ENCODE measurements around the gene ETNK2.

The ETNK2 gene

DNA sequence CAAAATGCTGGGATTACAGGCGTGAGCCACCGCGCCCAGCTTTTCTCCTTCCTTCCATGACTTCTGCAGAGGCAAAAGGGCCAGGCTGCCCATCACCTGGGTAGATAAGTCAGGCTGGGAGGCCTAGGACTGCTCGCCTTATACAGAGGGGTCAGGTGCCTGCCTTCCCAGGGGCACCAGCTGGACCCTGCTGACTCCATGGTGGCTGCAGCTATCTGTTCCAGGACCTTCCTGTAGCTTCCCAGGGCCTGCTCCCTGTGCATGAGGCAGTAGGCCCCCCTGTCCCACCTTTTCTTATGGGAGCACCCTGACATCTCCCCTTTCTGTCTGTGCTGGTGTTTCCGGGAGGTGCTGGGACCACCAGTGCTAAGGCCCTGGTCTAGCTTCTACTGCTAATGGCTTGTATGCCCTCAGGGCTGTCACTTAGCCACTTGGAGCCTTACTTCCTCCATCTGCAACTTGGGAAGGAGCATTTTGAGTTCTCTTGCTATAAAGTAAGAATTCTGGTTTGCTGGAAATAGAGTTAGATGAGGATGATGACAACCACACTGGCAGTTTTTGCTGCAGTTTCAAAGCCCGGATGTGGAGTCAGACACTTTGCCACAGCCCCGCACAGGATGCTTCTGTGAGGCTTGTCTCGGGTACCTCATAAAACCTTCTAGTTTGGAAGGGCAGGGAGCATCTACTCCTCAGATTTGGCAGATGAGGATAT is 64.5 kb downstream of the ETNK2 start:
- H3K9me3 ChIP-seq (ENCODE audit: control insufficient read depth, insufficient read depth, low read length), result no peaks in the 10 kb centered on the region
- no peak overlapping the region for H3K27ac ChIP-seq (ENCODE audit: low read depth, low read length)
- H3K36me3 ChIP-seq (ENCODE audit: control insufficient read depth, insufficient read depth, low read length), result no peaks in the 10 kb centered on the region; the same call in 1 of the 2 replicates
- H3K27me3 ChIP-seq (ENCODE audit: control insufficient read depth, insufficient read depth, low read length), result no peaks in the 10 kb centered on the region
- H3K4me1 ChIP-seq (ENCODE audit: control insufficient read depth, insufficient read depth, low read length), result peaks cover 72% of the 10 kb centered on the region
- H3K9ac ChIP-seq (ENCODE audit: low read depth, low read length), result no peak overlapping the region
- H3K4me3 ChIP-seq (ENCODE audit: low read depth, low read length), result no peak overlapping the region

DNA sequence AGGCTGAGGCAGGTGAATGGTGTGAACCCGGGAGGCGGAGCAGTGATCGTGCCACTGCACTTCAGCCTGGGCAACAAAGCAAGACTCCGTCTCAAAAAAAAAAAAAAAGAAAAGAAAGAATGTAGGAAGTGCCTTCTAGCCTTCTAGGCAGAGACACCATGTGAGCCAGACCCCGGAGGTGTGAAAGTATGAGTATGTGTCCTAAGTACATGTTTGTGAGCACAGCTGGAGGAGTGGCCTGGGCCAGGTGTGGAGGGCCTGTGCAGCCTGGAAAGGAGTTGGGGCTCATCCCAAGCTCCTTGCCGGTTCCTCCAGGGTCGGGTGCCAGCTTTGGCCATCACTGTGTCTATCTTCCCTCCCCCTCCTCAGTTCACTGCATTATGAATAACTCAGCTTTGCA is 66.0 kb downstream of the ETNK2 start:
- no peaks in the 10 kb centered on the region for H3K27me3 ChIP-seq (ENCODE audit: control insufficient read depth, insufficient read depth, low read length)
- no peak overlapping the region for H3K9ac ChIP-seq (ENCODE audit: low read depth, low read length)
- peaks cover 79% of the 10 kb centered on the region for H3K4me1 ChIP-seq (ENCODE audit: control insufficient read depth, insufficient read depth, low read length)

DNA sequence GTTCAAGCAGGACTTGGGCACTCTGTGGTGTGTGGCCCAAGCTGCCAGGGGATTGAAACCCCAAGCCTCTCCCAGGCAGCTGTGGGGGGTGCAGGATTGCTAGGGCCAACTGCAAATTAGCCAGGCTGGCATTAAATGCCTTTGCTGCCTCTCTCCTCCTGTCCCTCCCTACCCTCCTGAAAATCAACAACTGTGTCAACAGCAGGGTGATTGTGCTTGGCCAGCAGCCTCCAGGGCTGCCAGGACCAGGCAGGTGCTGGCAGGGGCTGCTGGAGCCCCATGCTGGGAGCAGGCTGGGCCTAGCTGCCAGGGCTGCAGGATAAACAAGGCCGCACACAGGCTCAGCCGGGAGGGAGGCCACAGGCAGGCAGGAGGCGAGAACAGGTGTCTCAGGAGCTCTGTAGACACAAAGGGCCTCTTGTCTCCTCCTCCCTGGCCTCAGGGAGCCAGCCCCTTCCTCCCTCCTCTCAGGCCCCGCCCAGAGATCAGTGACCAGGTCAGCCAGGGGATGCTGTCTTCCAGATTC is 67.5 kb downstream of the ETNK2 start:
- no peaks in the 10 kb centered on the region for H3K27me3 ChIP-seq (ENCODE audit: control insufficient read depth, insufficient read depth, low read length)
- peak overlapping the region; percentile 55; the same call in 1 of the 2 replicates for H3K9ac ChIP-seq (ENCODE audit: low read depth, low read length)
- H3K4me1 ChIP-seq (ENCODE audit: control insufficient read depth, insufficient read depth, low read length), result peaks cover 79% of the 10 kb centered on the region
- peak overlapping the region; percentile 80 for H3K27ac ChIP-seq (ENCODE audit: low read depth, low read length)
- no peaks in the 10 kb centered on the region for H3K9me3 ChIP-seq (ENCODE audit: control insufficient read depth, insufficient read depth, low read length)
- no peaks in the 10 kb centered on the region; the same call in 1 of the 2 replicates for H3K36me3 ChIP-seq (ENCODE audit: control insufficient read depth, insufficient read depth, low read length)
- no peak overlapping the region; the same call in 1 of the 2 replicates for H3K4me3 ChIP-seq (ENCODE audit: low read depth, low read length)

More for the DNA sequence above, 66.0 kb downstream of the ETNK2 start:
- no peaks in the 10 kb centered on the region; the same call in 1 of the 2 replicates for H3K36me3 ChIP-seq (ENCODE audit: control insufficient read depth, insufficient read depth, low read length)
- H3K27ac ChIP-seq (ENCODE audit: low read depth, low read length), result no peak overlapping the region
- no peaks in the 10 kb centered on the region for H3K9me3 ChIP-seq (ENCODE audit: control insufficient read depth, insufficient read depth, low read length)
- H3K4me3 ChIP-seq (ENCODE audit: low read depth, low read length), result no peak overlapping the region

DNA sequence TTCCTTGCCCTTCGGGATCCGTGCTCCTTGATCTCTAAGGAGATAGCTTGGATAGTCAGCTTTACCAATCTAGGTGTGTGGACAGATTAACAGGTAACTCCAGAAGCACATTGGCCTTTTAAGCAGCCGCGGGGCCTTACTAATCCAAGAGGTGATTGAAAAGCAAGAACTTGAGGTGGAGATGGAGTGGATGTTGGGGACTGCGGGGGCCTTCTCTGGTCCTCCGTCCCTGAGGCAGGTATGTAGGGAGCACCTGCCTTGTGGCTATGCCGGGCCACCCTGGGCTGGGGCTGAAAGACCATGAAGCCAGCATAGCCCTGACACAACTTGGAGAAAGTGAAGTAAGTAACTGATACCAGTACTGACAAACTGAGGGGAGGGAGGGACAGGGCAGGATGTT is 68.4 kb downstream of the ETNK2 start:
- no peak overlapping the region; the same call in 1 of the 2 replicates for H3K9ac ChIP-seq (ENCODE audit: low read depth, low read length)
- no peak overlapping the region for H3K4me3 ChIP-seq (ENCODE audit: low read depth, low read length)
- H3K27me3 ChIP-seq (ENCODE audit: control insufficient read depth, insufficient read depth, low read length), result no peaks in the 10 kb centered on the region
- peaks cover 77% of the 10 kb centered on the region for H3K4me1 ChIP-seq (ENCODE audit: control insufficient read depth, insufficient read depth, low read length)
- no peaks in the 10 kb centered on the region; the same call in 1 of the 2 replicates for H3K36me3 ChIP-seq (ENCODE audit: control insufficient read depth, insufficient read depth, low read length)
- H3K27ac ChIP-seq (ENCODE audit: low read depth, low read length), result peak overlapping the region; percentile 80
- H3K9me3 ChIP-seq (ENCODE audit: control insufficient read depth, insufficient read depth, low read length), result no peaks in the 10 kb centered on the region

DNA sequence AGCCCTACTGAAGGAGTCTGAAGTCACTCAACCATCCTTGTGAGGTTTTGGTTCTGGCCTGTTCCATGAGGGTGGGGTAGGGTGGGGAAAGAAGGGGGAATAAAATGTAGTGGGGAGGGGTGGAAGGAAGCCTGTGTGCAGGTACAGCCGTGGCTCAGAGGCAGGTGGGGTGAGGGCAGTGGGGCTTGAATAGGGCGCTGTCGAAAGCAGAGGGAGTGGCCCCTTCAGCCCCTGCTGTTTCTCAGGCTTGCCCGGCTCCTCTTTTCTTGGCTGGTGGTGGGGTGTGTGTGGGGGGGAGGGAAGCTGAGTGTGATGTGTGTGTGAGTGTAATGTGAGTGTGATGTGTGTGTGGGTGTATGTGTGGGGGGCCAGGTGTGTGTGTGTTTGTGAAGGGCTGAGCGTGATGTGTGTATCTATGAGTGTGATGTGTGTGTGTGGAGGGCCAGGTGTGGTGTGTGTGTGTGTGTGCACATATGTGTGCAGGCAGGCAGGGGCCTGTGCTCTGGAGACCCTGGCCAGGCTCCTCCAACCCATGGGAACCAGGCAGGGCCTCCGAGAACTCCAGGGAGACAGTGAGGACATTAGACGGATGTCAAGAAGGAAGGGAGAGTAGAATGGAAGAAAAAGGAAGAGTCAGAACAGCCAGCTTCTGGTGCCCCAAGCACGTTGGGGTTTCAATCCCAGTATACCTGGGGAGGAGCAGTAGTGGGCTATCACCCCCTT is 69.9 kb downstream of the ETNK2 start:
- no peak overlapping the region for H3K9ac ChIP-seq (ENCODE audit: low read depth, low read length)
- H3K27ac ChIP-seq (ENCODE audit: low read depth, low read length), result peak overlapping the region; percentile 93
- no peak overlapping the region for H3K4me3 ChIP-seq (ENCODE audit: low read depth, low read length)
- no peaks in the 10 kb centered on the region for H3K9me3 ChIP-seq (ENCODE audit: control insufficient read depth, insufficient read depth, low read length)
- no peaks in the 10 kb centered on the region; the same call in 1 of the 2 replicates for H3K36me3 ChIP-seq (ENCODE audit: control insufficient read depth, insufficient read depth, low read length)
- H3K4me1 ChIP-seq (ENCODE audit: control insufficient read depth, insufficient read depth, low read length), result peaks cover 75% of the 10 kb centered on the region
- H3K27me3 ChIP-seq (ENCODE audit: control insufficient read depth, insufficient read depth, low read length), result no peaks in the 10 kb centered on the region

DNA sequence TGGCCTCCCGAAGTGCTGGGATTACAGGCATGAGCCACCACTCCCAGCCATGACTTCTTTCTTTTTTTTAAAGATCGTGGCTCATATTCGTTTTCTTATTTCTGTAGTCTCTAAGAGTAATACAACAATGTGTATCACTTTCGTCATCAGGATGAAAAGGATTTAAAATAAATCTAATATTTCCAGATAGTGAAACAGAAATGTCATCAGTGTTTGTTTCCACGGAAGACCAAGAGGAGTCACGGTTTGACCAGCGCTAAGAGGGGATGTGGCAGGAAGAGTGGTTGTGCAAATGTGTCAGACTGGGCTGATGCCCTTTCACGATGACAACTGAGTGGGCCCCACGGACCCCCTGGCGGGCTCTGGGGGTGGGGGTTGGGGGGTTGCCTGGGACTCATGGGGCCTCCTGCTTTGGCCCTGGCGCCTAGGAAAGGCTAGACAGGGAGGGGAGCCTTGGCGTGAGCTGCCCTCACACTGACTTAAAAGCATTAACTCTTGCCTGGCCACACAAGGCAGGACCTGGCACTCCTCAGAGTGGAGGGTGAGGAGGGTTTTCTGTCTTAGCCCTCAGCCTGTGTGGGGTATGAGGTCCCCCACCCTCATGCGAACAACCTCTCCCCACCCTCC is 70.6 kb downstream of the ETNK2 start:
- Histone ChIP-seq H3K4me3 (ENCODE audit: low read depth, low read length) (no peak overlapping the region), H3K4me1 (ENCODE audit: control insufficient read depth, insufficient read depth, low read length) (peaks cover 81% of the 10 kb centered on the region), H3K9me3 (ENCODE audit: control insufficient read depth, insufficient read depth, low read length) (no peaks in the 10 kb centered on the region), H3K27me3 (ENCODE audit: control insufficient read depth, insufficient read depth, low read length) (no peaks in the 10 kb centered on the region), H3K9ac (ENCODE audit: low read depth, low read length) (no peak overlapping the region), H3K36me3 (ENCODE audit: control insufficient read depth, insufficient read depth, low read length) (no peaks in the 10 kb centered on the region; the same call in 1 of the 2 replicates), H3K27ac (ENCODE audit: low read depth, low read length) (peak overlapping the region; percentile 93)

Measured in HUES48 (cell line).